ENCODE results near the gene CENPU.

DNA sequence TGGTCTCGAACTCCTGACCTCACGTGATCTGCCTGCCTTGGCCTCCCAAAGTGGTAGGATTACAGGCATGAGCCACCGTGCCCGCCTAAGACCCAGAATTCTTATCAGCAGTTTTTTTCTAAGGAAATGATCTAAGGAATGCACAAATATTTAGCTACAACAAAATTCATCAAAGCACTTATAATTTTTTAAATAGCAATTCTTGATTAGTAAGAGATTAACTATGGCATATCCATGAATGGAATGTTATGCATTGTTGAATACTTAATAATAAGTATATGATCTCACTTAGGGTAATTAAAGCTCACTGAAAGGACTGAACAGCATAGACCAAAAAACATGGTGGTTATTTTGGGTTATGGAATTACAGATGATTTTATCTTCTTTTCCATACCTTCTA is 18.4 kb downstream of the CENPU start:
- TF ChIP-seq, protein P1, sequence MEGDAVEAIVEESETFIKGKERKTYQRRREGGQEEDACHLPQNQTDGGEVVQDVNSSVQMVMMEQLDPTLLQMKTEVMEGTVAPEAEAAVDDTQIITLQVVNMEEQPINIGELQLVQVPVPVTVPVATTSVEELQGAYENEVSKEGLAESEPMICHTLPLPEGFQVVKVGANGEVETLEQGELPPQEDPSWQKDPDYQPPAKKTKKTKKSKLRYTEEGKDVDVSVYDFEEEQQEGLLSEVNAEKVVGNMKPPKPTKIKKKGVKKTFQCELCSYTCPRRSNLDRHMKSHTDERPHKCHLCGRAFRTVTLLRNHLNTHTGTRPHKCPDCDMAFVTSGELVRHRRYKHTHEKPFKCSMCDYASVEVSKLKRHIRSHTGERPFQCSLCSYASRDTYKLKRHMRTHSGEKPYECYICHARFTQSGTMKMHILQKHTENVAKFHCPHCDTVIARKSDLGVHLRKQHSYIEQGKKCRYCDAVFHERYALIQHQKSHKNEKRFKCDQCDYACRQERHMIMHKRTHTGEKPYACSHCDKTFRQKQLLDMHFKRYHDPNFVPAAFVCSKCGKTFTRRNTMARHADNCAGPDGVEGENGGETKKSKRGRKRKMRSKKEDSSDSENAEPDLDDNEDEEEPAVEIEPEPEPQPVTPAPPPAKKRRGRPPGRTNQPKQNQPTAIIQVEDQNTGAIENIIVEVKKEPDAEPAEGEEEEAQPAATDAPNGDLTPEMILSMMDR (conservative IDR thresholded peaks at IDR 0.05; ENCODE audit: low read depth in 2 of 2), result no peak
- TF ChIP-seq EZH2 (IDR thresholded peaks at IDR 0.05; ENCODE audit: low read depth, unreplicated experiment), result no peak
- no peak for TF ChIP-seq ZNF114 (CRISPR knock-in tag; IDR thresholded peaks at IDR 0.05)
- no peak for TF ChIP-seq POLR2AphosphoS5 (IDR thresholded peaks at IDR 0.05; ENCODE audit: low read depth)
- TF ChIP-seq, protein P2, sequence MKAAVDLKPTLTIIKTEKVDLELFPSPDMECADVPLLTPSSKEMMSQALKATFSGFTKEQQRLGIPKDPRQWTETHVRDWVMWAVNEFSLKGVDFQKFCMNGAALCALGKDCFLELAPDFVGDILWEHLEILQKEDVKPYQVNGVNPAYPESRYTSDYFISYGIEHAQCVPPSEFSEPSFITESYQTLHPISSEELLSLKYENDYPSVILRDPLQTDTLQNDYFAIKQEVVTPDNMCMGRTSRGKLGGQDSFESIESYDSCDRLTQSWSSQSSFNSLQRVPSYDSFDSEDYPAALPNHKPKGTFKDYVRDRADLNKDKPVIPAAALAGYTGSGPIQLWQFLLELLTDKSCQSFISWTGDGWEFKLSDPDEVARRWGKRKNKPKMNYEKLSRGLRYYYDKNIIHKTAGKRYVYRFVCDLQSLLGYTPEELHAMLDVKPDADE (IDR thresholded peaks at IDR 0.05), result no peak
- no peak for TF ChIP-seq CREB1 (CRISPR knock-in tag; IDR thresholded peaks at IDR 0.05; ENCODE audit: low read depth)
- TF ChIP-seq JUNB (IDR thresholded peaks at IDR 0.05; ENCODE audit: unreplicated experiment), result no peak
- TF ChIP-seq EZH2phosphoT487 (IDR thresholded peaks at IDR 0.05; ENCODE audit: unreplicated experiment), result no peak
- TF ChIP-seq STAT1 (IDR thresholded peaks at IDR 0.05; ENCODE audit: unreplicated experiment), result no peak
- no peak for TF ChIP-seq ZNF331 (CRISPR knock-in tag; IDR thresholded peaks at IDR 0.05; ENCODE audit: low read depth)
- TF ChIP-seq, protein P3, sequence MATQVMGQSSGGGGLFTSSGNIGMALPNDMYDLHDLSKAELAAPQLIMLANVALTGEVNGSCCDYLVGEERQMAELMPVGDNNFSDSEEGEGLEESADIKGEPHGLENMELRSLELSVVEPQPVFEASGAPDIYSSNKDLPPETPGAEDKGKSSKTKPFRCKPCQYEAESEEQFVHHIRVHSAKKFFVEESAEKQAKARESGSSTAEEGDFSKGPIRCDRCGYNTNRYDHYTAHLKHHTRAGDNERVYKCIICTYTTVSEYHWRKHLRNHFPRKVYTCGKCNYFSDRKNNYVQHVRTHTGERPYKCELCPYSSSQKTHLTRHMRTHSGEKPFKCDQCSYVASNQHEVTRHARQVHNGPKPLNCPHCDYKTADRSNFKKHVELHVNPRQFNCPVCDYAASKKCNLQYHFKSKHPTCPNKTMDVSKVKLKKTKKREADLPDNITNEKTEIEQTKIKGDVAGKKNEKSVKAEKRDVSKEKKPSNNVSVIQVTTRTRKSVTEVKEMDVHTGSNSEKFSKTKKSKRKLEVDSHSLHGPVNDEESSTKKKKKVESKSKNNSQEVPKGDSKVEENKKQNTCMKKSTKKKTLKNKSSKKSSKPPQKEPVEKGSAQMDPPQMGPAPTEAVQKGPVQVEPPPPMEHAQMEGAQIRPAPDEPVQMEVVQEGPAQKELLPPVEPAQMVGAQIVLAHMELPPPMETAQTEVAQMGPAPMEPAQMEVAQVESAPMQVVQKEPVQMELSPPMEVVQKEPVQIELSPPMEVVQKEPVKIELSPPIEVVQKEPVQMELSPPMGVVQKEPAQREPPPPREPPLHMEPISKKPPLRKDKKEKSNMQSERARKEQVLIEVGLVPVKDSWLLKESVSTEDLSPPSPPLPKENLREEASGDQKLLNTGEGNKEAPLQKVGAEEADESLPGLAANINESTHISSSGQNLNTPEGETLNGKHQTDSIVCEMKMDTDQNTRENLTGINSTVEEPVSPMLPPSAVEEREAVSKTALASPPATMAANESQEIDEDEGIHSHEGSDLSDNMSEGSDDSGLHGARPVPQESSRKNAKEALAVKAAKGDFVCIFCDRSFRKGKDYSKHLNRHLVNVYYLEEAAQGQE (IDR thresholded peaks at IDR 0.05; ENCODE audit: unreplicated experiment), result no peak

All from GM23338 (cell line).